ENCODE measurements around the gene CTBP2.

- TF ChIP-seq POLR2A (IDR thresholded peaks at IDR 0.05) (no peak), CTCF (IDR thresholded peaks at IDR 0.05) (no peak)
Measured at GRCh38 chr10:124997306-124997705, 163.1 kb downstream of the CTBP2 start.
